Measurements from ENCODE around the gene ZNF444.
"Not testable (repeated sequence)": the region's sequence is repeated elsewhere in the genome, so short reads cannot be mapped to it uniquely, and the experiment has no call there.

The ZNF444 gene

DNA sequence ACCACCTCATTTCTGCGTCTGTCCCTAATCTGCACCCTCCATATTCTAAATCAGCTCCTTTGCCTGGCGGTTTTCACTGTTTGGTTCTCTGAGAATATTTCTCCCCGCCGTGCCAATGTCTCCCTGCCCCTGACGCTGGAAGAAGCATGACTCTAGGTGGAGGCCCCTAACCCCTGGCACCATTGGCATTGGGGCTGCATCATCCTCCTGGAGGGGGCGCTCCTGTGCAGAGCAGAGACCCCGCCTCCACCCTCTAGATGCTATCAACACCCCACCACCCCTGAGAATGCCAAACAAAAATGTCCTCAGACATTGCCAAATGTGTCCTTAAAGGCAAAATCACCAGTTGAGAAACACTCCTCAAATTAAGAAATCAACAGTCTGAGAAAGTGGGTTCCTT lies 50.0 kb downstream of the ZNF444 start:
- TF ChIP-seq, protein P1, sequence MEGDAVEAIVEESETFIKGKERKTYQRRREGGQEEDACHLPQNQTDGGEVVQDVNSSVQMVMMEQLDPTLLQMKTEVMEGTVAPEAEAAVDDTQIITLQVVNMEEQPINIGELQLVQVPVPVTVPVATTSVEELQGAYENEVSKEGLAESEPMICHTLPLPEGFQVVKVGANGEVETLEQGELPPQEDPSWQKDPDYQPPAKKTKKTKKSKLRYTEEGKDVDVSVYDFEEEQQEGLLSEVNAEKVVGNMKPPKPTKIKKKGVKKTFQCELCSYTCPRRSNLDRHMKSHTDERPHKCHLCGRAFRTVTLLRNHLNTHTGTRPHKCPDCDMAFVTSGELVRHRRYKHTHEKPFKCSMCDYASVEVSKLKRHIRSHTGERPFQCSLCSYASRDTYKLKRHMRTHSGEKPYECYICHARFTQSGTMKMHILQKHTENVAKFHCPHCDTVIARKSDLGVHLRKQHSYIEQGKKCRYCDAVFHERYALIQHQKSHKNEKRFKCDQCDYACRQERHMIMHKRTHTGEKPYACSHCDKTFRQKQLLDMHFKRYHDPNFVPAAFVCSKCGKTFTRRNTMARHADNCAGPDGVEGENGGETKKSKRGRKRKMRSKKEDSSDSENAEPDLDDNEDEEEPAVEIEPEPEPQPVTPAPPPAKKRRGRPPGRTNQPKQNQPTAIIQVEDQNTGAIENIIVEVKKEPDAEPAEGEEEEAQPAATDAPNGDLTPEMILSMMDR (IDR thresholded peaks at IDR 0.05) = no peak
- Histone ChIP-seq H3K9me3 (no peaks in the 10 kb centered on the region), H3K4me3 (ENCODE audit: low read depth in 1 of 2, low read length in 1 of 2) (no peak overlapping the region), H3K4me1 (ENCODE audit: control insufficient read depth in 1 of 2, insufficient read depth in 1 of 2, low read depth in 1 of 2, low read length in 1 of 2) (peaks cover 0 to 7% of the 10 kb centered on the region in 2 experiments), H3K27ac (no peak overlapping the region), H3K27me3 (no peaks in the 10 kb centered on the region), H3K36me3 (no peaks in the 10 kb centered on the region)

DNA sequence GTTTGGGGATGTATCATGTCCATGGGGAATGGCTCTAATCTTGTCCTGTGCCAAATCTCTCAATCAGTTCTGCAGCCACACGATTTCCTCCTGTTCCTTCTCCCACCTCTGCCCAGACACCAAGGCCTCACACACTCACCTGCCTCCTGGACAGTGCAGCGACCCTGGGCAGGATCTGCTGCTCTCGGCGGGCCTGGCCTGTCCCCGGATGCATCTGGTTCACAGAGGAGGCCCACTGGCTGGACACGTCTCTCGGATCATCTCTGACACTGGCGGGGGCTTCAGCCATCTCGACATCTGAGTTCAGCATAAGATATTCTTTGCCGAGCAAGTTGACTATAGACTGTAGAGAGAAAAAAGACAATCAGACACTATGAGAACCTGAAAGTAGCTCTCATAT lies 50.6 kb downstream of the ZNF444 start:
- no peak overlapping the region for H3K27ac ChIP-seq
- TF ChIP-seq, protein P1 (IDR thresholded peaks at IDR 0.05) = no peak
- H3K36me3 ChIP-seq = no peaks in the 10 kb centered on the region
- no peak overlapping the region for H3K4me3 ChIP-seq (ENCODE audit: low read depth in 1 of 2, low read length in 1 of 2)
- H3K27me3 ChIP-seq = no peaks in the 10 kb centered on the region
- H3K9me3 ChIP-seq = no peaks in the 10 kb centered on the region
- peaks cover 0 to 7% of the 10 kb centered on the region in 2 experiments for H3K4me1 ChIP-seq (ENCODE audit: control insufficient read depth in 1 of 2, insufficient read depth in 1 of 2, low read depth in 1 of 2, low read length in 1 of 2)

DNA sequence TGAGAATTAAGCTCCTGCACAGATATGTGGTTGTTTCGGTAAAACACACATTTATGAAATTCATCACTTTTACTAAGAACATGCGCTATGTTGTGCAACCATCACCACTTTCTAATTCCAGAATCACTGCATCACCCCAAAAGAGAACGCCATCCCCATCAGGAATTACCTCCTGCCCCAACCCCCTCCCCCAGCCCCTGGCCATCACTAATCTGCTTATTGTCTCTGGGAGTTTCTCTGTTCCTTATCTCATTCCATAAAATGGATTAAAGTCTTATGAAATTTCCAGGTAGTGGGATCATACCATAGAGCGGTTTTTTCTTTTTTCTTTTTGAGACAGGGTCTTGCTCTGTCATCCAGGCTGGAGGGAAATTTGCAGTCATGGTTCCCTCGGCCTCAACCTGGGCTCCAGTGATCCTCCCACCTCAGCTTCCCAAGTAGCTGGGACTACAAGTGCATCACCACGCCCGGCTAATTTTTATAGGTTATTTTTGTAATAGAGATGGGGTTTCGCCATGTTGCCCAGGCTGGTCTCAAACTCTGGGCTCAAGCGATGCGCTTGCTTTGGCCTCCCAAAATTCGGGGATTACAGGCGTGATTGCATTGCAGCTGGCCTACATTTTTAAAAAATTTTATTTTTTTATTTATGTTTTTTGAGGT lies 53.0 kb downstream of the ZNF444 start:
- H3K4me3 ChIP-seq (ENCODE audit: low read depth in 1 of 2, low read length in 1 of 2) = no peak overlapping the region
- H3K27ac ChIP-seq = no peak overlapping the region
- no peaks in the 10 kb centered on the region for H3K9me3 ChIP-seq
- H3K4me1 ChIP-seq (ENCODE audit: control insufficient read depth in 1 of 2, insufficient read depth in 1 of 2, low read depth in 1 of 2, low read length in 1 of 2) = peaks cover 0 to 7% of the 10 kb centered on the region in 2 experiments
- TF ChIP-seq, protein P1 (IDR thresholded peaks at IDR 0.05) = no peak
- no peaks in the 10 kb centered on the region for H3K36me3 ChIP-seq
- no peaks in the 10 kb centered on the region for H3K27me3 ChIP-seq

DNA sequence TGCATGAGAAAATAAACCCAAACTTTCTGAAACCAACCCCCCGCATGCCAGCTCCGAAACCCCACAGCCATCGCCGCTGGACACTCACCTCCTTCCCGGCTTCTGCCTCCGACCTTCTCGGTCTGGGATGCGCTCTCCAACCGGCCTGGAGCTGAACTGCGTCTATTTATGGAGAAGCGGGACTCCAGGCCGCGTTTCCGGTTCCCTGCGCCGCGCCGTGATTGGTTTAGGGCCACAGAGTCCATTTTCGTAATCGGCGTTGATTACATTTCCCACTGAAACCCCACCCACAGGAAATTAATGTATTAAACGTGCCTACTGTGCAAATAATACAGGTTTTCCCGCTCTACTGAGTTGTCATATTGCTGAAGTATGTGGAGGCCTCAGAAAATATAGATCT lies 56.6 kb downstream of the ZNF444 start, which contains the start of gene ZSCAN5B:
Gene ZSCAN5B, minus strand, starts transcription at position 138 of the 400 bp plus-strand sequence. CDS start 4,731 bp downstream, outside the sequence.
- not testable (repeated sequence) for H3K4me1 ChIP-seq (ENCODE audit: control insufficient read depth in 1 of 2, insufficient read depth in 1 of 2, low read depth in 1 of 2, low read length in 1 of 2); H3K9me3 ChIP-seq; H3K27me3 ChIP-seq; H3K36me3 ChIP-seq; H3K4me3 ChIP-seq (ENCODE audit: low read depth in 1 of 2, low read length in 1 of 2); H3K27ac ChIP-seq

GRCh38 chr19:56199687-56200086 lies 58.6 kb downstream of the ZNF444 start:
- TF ChIP-seq, protein P1 (IDR thresholded peaks at IDR 0.05) = no peak
- H3K36me3 ChIP-seq = no peaks in the 10 kb centered on the region
- no peak overlapping the region for H3K4me3 ChIP-seq (ENCODE audit: low read depth in 1 of 2, low read length in 1 of 2)
- H3K27me3 ChIP-seq = peaks cover 17% of the 10 kb centered on the region
- no peak overlapping the region for H3K27ac ChIP-seq
- H3K4me1 ChIP-seq (ENCODE audit: control insufficient read depth in 1 of 2, insufficient read depth in 1 of 2, low read depth in 1 of 2, low read length in 1 of 2) = no peaks in the 10 kb centered on the region
- H3K9me3 ChIP-seq = no peaks in the 10 kb centered on the region

- Histone ChIP-seq H3K27me3 (peaks cover 17% of the 10 kb centered on the region), H3K36me3 (no peaks in the 10 kb centered on the region), H3K4me3 (ENCODE audit: low read depth in 1 of 2, low read length in 1 of 2) (no peak within 1 kb of the TSS), H3K4me1 (ENCODE audit: control insufficient read depth in 1 of 2, insufficient read depth in 1 of 2, low read depth in 1 of 2, low read length in 1 of 2) (no peaks in the 10 kb centered on the region), H3K9me3 (no peaks in the 10 kb centered on the region), H3K27ac (no peak within 1 kb of the TSS)
- TF ChIP-seq, protein P1 (IDR thresholded peaks at IDR 0.05) = no peak
These were observed 60.9 kb downstream of the ZNF444 start, which contains the start of gene ZSCAN5C for GRCh38 chr19:56201973-56202372. Gene ZSCAN5C (plus strand): TSS chr19:56202273. CDS start chr19:56205914, 3,641 bp downstream.

DNA sequence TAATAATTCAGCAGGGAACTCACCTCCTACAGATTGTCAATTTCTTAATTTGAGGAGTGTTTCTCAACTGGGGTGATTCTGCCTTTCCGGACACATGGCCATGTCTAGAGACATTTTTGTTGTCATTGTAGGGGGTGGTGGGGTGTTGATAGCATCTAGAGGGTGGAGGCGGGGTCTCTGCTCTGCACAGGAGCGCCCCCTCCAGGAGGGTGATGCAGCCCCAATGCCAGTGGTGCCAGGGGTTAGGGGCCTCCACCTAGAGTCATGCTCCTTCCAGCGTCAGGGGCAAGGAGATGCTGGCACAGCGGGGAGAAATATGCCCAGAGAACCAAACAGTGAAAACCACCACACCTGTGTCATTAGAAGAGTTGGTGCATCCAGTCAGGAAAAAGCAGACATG lies 66.5 kb downstream of the ZNF444 start:
- H3K36me3 ChIP-seq; H3K9me3 ChIP-seq; H3K27ac ChIP-seq; H3K4me1 ChIP-seq (ENCODE audit: control insufficient read depth in 1 of 2, insufficient read depth in 1 of 2, low read depth in 1 of 2, low read length in 1 of 2); H3K4me3 ChIP-seq (ENCODE audit: low read depth in 1 of 2, low read length in 1 of 2): not testable (repeated sequence)
- H3K27me3 ChIP-seq = peaks cover 11% of the 10 kb centered on the region

Data from neutrophil (primary cell).